ENCODE results near the gene ARID1B. TPM values are rescaled to one million over a fixed set of nuclear protein-coding genes. Genes with fewer than 3 reads are reported as not detected.

ARID1B gene
- total RNA-seq, 1 donor from 2014 or later: 75.8 TPM

DNA sequence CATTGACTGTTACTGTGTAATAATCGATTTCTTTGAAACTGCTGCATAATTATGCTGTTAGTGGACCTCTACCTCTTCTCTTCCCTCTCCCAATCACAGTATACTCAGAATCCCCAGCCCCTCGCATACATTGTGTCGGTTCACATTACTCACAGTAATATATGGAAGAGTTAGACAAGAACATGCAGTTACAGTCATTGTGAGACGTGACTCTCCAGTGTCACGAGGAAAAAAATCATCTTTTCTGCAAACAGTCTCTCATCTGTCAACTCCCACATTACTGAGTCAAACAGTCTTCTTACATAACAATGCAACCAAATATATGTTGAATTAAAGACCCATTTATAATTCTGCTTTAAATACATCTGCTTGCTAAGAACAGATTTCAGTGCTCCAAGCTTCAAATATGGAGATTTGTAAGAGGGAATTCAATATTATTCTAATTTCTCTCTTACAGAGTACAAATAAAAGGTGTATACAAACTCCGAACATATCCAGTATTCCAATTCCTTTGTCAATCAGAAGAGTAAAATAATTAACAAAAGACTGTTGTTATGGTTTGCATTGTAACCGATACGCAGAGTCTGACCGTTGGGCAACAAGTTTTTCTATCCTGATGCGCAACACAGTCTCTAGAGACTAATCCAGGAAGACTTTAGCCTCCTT is 432.8 kb downstream of the ARID1B start:
- DNase-seq (ENCODE audit: low read depth): no peak

DNA sequence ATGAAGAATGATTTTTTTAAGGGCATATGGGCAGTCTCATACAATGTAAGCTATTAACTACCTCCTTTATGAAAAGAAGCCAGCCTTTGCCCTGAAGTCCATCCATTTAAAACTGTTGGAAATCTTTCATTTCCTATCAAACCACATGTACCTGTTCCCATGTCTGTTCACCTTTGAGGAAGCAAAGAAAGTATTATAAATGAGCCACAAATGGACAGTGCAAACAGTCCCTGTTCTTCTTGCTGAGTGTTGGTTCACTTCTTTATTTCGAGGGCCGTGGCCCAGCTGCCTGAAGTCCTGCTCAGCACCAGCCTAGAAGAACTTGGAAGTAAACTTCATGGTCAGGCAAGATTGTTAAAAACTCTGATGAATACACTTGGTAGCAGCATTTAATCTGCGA is 433.8 kb downstream of the ARID1B start:
- no peak for DNase-seq (ENCODE audit: low read depth)

DNA sequence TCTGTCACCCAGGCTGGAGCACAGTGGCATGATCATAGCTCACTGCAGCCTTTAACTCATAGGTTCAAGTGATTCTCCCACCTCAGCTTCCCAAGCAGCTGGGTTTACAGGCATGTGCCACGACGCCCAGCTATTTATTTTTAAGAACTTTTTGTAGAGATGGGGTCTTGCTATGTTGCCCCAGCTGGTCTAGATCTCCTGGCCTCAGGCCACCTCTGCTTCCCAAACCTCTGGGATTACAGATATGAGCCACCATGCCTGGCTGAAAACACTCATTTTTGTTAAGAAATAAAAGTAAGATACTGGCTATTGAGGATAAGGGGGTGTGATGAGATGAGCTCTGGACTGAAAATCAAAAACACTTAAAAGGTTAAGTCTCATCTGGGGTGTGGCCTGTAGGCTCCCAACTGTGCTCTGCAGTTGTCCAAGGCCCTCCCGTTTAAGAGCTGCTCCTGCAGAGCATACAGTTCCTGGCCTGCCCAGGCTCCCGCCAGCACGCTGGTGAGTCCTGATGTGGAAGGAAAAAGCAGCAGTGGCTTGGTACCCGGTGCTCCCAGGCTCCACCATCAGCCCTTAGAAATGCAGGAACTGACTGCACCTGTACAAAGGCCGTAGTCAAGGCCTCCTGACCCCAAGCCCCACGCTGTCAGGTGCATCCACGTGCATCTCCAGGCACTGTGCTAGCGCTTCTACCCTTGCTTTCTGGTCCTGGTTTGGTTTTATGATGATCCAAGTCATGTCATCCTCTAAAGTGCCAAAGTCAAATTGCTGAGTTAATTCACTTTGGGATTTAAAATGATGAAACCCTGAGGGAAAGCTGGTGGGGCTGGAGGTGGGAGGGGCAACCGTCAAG is 434.7 kb downstream of the ARID1B start:
- no peak for DNase-seq (ENCODE audit: low read depth)

DNA sequence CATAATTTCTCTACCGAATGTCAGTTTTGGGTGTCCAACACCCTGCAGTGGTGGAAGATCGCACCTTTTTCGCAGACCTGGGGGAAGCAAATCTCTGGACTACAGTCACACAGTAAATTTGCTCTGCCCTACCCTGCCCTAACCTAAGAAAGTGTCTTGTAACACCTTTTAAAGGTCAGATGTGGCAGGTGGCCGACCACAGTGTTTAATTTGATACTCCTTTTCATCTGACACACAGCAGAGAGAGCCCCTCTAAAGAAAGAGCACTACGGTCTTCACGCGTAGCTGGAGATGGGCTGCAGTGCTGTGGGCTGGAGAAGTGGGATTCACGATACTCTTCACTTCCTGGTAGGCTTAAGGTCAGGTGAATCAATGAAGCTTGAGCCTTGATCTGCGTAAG is 436.2 kb downstream of the ARID1B start:
- DNase-seq (ENCODE audit: low read depth): no peak

DNA sequence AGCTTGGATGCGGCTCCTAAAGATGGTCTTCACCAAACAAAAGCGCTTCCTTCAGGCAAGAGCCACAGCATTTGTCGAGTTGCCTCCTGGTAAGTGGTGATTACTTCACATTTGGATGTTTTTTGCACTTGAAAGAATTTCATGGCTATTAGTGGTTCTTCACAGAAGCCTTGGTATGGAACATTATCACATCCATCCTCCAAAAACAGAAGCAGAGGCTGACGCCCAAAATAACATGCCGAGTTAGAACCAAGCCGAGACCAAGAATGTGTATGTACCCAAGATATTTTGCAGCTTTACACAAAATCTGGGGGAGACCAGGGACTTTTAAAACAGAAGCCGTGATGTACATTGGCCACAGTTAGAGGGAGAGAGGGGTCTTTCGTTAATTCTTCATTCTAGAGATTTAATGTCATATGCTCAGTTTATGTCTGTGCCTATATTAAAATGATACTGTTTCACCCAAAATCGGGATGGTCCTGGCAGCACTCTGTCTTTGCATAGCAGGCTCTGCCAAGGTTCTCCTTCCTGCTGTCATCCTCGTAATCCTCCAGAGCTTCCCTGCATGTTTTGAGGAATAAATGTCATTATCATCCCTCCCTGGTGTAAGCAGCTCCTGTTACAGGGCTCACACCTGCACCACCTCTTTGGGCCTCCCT is 436.9 kb downstream of the ARID1B start:
- no peak for DNase-seq (ENCODE audit: low read depth)

DNA sequence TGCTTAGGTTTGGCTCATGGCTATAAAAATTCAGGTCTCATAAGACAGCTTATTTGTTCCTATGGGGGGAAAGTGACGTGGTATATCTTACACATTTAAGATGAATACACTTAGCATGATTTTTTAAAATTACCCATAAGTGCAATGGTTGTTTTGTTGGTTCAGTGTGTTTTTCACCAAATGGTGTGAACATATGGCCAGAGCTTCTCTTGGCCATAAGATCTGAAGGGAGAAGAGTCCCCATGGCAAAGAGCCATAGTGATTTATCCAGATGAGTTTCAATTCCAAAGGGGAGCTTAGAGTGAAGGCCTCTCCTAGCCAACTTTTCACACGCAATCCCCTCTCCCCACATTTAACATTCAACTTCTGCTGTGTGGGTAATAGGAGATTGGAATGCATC is 438.5 kb downstream of the ARID1B start:
- DNase-seq (ENCODE audit: low read depth): no peak

DNA sequence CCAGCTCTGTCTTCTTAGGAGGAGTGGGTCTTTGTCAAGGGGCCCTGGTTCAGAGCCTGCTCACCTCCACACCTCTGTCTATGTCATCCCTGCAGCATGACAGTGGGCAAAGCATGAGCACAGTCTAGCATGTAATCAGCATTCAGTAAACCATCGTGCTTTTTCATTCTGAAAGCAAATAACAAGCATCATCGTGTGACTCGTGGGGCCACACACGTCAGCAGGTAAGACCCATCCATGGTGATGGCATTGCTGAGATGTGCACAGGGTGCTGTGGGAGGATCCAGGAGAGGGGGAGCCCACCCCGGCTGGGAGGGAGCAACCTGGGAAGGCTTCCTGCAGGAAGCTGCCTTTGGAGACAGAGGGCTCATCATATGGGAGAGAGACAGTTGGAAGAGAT is 439.4 kb downstream of the ARID1B start:
- no peak for DNase-seq (ENCODE audit: low read depth)

DNA sequence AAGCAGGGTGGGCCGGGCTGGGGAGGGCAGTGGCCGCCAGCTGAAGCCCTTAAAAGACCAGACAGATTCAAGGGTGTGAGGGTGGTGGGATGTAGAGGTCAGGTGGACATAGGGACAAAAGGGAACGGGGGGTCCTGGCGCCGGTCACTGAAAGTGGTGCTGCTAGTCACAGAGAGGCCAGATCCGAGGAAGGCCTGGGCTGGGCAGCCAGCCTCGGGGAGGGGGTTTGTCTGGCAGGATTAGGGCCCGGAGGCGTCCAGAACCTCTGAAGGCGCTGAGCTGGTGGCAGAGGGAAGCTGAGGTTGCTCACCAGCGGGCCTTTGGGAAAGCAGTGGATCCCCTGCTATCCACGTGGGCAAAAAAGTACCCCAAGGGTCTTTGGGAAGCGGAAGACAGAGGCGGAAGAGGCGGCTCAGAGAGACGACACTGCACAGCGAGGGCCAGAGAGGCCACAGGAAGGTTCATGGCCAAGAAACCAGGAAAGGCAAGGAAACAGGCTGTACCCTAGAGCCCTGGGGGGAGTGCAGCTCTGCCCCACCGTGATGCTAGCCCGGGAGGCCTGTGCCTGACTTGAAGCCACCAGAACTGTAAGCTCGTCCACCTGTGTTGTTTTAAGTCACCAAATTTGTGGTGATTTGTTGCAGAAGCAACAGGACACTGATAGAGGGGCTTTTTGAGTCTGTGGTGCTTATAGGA is 440.2 kb downstream of the ARID1B start:
- no peak for DNase-seq (ENCODE audit: low read depth)

DNA sequence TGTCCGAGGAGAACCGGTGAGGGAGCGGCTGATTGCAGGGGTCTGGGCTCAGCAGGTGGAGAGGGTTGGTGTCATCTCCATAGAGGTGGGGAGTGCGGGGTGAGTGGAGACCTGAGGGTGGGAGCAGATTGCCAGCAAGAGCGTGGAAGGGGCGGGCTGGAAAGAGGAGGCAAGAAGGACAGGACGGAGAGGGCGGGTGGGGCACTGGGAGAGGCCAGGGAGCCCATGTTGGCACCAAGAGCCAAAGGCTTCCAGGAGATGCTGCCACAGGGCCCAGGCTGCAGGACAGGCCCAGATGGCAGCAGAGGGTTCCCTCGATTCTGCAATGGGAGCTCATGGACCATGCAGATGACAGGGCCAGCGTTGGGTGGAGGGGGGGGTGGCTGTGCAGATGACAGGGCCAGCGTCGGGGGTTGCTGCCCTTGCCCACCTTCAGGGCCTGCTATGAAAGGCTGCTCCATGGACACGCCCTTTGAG is 440.8 kb downstream of the ARID1B start:
- no peak for DNase-seq (ENCODE audit: low read depth)

DNA sequence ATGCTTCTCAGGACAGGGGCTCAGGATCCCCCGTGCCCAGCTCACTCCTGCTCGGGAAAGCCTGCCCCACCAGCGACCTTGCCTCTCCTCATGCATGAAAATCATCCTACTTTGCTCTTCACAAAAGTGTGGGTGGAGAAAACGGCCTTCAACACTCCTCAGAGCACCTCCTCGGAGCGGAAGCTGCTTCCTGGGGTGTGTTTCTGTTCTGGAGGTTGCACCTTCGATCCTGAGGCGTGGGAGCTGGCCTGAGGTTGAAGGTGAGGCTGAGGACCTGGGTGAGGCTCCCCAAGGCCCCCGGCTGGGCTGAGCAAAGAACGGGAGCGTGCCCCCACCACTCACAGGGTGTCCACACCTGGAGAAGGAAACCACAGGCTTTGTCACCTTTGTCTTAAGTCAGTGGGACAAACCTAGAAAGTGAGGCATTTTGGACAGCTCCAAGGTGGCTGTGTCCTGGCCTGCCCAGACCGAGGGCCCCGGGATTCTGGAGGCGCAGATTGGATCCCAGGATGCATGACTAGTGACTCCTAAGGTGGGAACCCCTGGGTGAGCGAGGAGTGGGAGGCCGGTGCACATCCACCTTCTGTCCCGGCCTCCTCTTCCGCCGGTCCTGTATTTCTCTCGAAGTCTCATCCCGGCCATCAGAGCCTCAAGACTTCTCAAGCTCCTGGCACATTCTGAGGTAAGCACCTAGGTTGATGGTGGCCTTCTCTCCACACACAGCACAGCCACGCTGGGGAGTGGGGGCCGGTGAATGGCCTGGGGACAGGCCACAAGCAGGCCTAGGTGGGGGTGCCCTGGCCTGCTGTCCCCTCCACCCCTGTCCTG is 441.4 kb downstream of the ARID1B start:
- DNase-seq (ENCODE audit: low read depth): no peak

DNA sequence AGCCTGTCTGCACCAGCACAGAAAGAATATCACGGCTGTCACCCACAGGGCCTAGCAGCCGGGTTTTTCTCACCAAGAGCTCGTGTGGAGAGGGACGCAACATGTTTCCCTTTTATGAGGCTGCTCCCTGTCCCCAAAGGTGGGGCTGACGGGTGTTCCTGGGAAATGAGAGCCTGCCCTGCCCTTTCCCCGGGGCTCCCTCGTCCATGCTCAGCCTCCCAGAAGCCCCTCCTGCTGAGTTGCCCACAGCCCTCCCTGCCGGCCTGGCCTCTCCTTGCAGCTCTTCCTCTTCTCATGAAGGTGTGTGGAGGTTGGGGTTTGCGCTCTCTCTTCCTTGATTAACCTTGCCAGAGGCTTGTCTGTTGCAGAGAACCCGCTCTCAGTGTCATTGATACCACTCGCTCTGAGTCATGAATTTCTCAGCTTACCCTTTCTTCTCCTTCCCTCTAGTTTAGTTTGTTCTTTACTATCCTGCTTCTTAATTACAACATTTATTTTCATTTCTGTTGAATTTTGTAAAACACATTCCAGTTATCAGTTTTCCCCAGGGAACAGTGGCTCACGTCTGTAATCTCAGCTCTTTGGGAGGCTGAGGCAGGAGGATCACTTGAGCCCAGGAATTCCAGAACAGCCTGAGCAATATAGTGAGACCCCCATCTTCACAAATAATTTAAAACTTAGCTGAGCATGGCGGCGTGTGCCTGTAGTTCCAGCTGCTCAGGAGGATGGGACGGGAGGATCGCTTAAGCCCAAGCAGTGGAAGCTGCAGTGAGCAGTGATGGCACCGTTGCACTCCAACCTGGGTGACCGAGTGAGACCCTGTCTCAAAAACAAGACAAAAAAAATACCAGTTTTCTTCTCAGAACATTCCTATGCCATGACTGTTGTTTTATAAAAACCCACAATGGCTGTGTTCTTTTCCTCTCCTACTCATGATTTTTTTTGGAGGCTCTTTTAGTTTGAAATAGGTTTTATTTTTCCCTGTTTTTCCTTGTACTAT is 442.3 kb downstream of the ARID1B start:
- peak; percentile 62 for DNase-seq (ENCODE audit: low read depth)

DNA sequence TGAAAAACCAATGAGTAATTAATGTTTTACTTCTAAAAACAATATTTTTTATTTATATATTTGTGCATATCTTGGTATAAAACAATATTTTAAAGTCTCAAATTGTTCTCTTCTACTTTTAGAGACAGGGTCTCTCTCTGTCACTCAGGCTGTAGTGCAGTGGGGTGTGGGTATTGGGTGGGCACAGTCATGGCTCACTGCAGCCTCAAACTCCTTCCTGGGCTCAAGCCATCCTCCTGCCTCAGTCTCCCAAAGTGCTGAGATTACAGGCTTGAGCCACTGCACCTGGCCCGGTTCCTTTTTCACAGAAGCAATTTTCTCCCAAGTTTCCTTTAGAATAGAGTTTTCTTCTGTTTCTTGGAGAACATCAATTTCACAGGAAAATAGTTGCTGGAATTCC is 443.3 kb downstream of the ARID1B start:
- DNase-seq (ENCODE audit: low read depth): no peak

DNA sequence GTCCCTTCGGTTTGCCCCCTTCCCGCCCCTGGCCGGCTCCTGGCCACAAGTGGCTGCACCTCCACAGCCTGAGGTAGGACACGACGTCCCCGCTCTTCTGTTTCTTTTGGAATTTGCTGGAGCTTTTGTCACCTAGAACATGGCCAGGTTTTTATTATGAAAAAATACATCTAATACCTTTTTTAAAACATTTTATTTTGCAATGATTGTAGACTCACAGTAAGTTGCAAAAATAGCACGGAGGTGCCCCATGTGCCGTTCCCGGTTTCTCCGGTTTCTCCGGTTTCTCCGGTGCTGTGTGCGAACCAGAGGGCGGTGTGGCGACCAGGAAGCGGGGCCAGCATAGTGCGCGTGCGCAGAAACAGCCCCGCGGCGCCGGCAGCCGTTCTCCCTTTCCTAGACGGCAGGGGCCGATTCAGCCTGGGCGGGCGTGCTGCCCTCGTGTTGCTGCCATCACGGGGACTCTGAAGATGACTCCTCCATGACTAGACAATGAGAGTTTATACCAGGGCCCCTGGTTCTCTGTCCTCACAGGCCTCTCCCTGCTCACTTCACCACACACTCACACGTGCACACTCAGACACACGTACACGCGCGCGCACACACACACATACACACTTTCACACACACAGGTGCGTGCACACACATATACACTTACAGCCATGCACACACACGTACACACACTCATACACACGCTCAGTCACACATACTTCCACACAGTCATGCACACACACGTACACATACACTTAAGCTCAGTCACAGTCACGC is 444.1 kb downstream of the ARID1B start:
- peak; percentile 43 for DNase-seq (ENCODE audit: low read depth)

DNA sequence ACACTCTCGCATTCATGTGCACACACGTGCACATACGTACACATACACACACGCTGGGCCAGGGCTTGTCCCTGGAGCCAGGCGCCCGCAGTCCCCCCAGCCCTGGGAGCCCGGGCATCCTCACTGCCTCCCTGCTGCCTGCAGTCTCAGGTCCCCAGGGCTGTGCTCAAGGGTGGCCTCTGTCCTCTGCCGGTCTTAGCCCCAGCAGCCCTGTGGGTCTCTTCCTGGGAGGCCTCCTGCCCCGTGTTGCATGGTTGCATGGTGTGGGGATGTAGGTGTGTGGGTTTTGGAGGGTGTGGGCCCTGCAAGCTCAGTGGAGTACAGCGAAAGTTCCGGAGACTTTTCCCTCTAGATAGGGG is 444.6 kb downstream of the ARID1B start:
- DNase-seq (ENCODE audit: low read depth): no peak

DNA sequence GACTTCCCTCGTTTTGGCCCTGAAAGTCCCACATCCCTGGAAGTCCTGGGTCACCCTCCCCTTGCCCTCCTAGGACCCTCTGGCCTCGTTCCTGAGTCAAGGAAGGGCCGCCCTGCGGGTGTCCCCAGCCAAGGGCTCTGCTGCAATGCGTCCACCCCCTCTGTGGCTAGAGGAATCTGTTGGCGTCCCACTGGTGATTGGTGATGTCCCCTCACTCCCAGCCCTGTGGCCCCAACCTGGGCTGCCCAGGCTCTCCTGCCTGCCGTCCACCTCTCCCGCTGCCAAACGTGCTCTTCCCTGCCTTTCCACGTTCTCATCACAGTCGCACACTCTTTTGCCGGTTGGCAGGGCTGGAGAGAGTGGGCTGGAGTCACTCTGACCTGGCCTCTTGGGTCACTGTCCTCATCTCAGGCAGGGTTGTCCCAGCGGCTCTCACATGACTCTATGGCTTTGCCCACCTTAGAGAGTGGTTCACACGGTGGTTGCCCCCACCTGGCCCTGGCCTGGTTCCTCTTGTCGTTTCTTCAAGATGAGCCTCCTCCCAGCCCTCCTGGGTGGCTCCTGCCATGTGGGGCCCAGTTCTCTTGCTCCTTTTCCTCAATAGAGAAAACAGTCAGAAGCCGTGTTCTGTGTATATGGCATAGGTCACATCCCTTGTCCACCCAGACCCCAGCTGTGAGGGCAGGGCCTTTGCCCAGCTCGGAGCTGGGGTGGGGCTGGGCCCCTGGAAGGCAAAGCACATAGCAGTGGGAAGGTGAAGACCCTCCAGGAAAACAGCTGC is 445.2 kb downstream of the ARID1B start:
- no peak for DNase-seq (ENCODE audit: low read depth)

DNA sequence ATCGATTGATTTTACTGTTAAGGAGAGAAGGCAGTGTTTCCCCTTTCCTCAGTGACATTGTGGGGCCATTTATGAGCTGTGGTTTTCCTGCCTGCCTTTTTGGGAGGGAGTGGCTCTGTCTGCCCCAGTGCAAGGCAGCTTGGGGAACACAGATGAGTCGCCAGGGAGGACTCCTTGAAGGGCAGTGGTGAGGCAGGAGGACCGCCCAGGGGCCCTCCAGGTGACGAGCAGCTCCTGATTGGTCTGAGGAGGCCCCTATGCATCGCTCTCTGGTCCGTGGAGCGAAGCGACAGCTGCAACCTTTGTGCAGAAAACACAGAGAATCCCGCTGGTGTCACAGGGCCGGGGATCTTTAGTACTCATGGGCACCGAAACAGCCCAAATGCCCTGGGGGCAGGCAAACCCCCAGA is 445.8 kb downstream of the ARID1B start:
- no peak for DNase-seq (ENCODE audit: low read depth)

DNA sequence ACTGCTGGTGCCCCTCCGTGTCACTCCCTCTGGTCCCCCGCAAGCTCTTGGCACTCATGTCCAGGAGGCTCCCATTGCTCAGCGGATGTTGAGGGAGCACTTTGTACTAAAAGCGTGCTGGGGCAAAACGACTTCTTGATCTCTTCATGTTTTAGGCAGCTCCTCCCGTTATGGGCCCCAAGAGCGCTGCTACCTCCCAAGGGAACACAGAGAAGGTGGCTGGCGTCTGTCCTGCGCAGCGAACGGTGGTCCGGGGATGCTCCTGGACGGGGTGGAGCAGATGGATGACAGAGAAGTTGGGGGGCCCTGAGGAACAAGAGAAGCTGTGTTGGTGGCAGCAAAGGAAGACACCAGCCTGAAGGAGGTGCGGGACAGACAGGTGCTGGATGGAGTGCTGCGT is 446.3 kb downstream of the ARID1B start:
- no peak for DNase-seq (ENCODE audit: low read depth)

DNA sequence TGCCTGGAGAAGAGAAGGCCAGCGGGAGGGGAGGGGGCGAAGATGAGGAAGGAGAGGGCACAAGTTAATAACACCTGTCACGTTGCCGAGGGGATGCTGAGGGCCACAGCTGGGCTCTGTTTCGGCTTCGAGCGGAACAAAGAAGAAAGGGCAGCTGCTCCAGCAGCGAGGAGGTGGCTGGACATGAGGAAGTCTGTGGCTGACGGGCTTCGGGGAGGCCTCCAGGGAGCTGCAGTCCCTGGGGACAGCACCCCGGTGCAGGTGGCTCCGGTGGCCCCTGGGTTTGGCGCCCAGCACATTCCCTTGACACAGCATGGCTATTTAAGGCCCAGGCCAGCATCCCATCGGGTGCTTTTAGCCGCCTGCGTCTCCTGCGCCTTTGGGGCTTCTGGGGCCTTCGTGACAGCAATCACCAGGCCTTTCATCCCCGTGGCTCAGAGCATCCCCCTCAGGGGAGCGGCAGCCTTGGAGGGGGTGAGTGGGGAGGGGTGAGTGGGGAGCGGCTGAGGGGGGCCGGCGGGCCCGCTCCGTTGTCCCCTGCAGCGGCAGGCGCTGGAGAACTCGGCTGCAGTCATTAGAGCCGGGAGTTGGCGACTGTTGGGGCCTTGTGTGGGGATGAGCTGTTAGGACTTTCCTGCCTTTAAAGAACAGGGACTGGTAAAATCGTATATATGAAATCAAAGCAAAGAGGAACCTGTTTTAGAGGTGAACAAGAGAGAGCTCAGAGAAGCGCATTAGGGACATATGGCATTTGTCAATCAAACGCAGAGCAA is 447.2 kb downstream of the ARID1B start:
- no peak for DNase-seq (ENCODE audit: low read depth)

All from renal cortical epithelial cell (primary cell).